IPS DF 4.7 (cell line): ENCODE measurements around the gene EXD2.
"Not testable (repeated sequence)": the region's sequence is repeated elsewhere in the genome, so short reads cannot be mapped to it uniquely, and the experiment has no call there.

Experiments used
- DNase-seq: peaks from one replicate; pipeline ENCODE4 v3.0.0-alpha.2; 2013; ENCODE audit warnings: low spot score; ENCODE audit errors: extremely low read depth

The EXD2 gene

DNA sequence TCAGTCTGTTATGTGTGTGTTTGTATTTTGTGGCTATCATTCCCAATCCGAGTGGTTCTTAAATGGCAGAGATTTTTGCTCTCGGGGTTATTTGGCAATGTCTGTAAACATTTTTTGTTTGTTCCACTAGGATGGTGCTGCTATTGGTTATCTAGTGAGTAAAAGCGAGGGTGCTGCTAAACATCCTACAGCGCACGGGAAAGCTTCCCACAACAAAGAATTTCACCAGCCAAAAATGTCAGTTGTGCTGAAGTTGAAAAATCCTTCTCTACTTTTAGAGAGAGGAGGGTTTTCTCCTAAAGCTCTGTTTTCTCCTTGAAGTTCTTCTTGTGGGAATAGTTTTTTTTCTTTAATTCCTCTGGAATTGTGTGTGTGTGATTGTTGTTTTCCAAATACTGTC is 2.4 kb downstream of the EXD2 start:
- no peak for DNase-seq

- DNase-seq: no peak
Observed at GRCh38 chr14:69199786-69200185, 8.5 kb downstream of the EXD2 start.

DNA sequence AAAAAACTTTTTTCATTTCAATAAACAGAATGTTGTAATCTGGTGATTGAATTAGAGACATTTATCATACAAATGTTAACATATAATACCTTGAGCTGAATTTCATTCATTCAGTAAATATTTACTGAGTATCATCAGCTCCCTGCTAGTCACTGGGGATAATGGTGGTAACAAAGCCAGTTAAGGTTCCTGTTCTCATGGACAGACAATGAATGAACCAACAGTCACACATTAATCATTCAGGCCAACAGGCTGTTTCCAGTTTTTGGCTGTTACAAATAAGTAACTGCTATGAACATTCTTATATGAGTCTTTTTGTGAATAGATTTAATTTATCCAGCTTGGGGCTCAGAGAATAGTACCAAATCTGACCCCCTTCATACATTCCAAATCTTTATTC is 13.5 kb downstream of the EXD2 start:
- DNase-seq: no peak

GRCh38 chr14:69207435-69208041 is 16.2 kb downstream of the EXD2 start:
- DNase-seq: no peak

DNA sequence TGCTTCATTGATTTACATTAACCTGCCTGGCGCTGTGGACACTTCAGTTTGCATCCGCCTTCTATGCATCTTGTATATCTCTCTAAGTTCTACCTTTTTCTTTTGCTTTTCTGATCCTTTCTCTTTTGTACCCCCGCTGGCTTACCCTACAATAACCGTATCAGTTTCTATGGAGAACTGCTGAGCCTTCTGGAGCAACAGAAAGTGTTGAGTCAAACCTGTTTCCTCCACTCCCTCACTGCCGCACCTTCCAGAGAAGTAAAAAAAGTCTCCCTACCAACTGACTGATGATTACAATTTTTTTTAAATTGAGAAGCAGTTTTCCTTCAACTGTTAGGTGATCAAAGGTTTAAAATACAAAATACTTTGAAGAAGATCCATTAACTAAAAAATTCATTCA is 17.4 kb downstream of the EXD2 start:
- no peak for DNase-seq

DNA sequence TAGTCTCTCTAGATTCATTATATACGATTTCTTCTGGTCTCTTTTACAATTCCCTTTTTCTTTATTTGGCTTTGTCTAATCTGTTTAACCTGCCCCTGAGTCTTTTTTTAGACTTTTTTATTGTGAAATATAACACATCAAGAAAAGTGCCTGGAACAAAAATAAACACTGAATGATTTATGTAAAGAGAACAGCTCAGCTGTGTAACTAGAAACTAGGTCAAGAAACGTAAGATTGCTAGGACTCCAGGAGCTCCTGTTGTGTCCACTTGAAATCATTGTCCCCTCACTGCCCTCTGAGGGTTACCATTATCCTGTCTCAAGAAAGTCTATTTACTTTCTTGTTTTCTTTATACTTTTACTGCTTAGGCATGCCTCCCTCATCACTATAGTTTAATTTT is 23.1 kb downstream of the EXD2 start:
- DNase-seq: no peak

DNA sequence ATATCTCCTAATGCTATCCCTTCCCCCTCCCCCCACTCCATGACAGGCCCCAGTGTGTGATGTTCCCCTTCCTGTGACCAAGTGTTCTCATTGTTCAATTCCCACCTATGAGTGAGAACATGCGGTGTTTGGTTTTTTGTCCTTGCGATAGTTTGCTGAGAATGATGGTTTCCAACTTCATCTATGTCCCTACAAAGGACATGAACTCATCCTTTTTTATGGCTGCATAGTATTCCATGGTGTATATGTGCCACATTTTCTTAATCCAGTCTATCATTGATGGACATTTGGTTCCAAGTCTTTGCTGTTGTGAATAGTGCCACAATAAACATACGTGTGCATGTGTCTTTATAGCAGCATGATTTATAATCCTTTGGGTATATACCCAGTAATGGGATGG is 26.4 kb downstream of the EXD2 start:
- not testable (repeated sequence) for DNase-seq

DNA sequence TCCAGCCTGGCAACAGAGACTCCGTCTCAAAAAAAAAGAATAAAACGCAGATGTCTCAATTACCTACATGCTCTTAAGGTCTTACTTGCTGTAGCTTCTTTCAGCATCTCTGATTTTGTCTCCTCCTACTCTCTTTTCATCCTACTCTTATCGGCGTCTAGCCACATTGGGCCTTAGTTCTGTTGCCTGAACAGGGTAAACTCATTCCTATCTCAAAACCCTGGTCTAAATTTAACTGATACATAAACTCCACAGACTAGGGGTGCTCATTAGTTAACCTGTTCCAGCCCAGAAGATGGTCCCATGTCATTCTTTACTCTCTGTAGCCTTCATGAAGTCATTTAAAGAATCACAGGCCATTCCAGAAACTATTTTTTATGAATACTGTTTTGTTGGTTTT is 33.6 kb downstream of the EXD2 start:
- DNase-seq: no peak

DNA sequence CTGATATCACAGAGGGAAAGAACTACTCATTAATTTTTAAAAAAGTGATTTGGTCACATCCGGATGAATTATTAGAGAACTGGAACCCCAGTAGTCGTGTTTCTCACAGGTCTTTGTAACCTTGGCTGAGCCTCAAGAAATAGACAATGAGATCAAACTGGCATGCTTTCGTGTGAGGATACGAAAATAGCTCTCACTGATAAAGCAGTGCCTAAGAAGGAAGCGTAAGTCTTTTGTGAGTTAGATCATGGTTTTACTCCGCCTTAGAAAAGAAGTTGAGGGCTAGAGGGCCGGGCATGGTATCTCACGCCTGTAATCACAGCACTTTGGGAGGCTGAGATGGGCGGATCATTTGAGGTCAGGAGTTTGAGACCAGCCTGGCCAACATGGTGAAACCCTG is 34.9 kb downstream of the EXD2 start:
- DNase-seq: no peak

GRCh38 chr14:69226736-69227135 is 35.4 kb downstream of the EXD2 start:
- no peak for DNase-seq

GRCh38 chr14:69231486-69231885 is 40.2 kb downstream of the EXD2 start:
- no peak for DNase-seq

DNA sequence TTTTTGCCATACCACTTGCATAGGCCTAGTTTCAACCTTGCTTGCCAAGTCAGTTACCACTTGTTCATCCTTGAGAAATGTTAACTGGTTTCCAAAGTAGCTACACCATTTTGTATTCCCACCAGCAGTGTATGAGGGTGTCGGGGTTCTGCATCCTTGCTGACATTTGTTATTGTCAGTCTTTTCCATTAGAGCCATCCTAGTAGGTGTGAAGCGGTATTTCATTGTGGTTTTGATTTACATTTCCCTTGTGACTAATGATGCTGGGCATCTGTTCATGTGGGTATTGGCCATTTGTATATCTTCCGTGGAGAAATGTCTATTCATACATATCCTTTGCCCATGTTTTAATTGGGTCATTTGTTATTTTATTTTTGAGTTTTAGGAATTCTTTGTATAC is 41.1 kb downstream of the EXD2 start:
- no peak for DNase-seq

- no peak for DNase-seq
Observed at GRCh38 chr14:69234106-69234505, 42.8 kb downstream of the EXD2 start.

DNA sequence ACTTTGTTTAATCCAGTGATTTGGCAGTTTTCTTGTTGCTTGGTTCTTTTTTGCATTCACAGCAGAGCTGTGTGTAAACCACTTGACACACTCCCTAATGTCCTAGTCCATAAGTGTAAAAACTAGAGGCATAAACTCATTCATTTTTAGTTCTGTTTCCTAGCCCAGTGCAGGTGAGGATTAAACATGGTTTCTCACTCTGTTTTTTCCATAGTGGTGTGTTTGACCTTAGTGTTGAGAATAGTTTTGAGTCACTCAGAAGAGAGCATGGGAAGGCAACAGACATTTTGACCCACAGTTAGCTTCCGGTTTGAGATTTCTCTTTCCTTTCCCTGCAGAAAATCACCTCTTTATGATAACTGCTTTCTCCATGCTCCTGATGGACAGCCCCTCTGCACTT is 44.4 kb downstream of the EXD2 start:
- no peak for DNase-seq

DNA sequence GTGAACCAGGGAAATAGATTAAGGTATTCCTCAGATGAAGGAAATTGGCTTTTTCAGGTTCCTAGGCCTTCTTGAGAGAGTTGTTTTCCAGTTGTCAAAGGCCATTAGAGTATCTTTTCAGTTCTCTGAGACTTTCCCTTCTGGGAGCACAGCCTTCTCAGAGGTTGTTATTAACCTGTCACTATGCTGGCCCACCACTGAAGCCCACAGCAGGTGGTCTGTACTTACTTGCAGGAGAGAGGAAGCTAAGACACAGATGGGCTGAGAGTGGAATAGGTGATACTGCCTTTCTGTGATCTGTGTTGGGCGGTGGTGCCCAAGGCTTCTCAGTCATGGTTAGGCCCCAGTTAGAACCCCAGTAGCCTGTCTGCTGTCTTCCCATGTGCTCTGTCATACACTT is 45.8 kb downstream of the EXD2 start:
- no peak for DNase-seq

- DNase-seq: no peak
Observed at GRCh38 chr14:69237584-69237983, 46.3 kb downstream of the EXD2 start.

GRCh38 chr14:69238883-69239282 is 47.6 kb downstream of the EXD2 start:
- DNase-seq: no peak

DNA sequence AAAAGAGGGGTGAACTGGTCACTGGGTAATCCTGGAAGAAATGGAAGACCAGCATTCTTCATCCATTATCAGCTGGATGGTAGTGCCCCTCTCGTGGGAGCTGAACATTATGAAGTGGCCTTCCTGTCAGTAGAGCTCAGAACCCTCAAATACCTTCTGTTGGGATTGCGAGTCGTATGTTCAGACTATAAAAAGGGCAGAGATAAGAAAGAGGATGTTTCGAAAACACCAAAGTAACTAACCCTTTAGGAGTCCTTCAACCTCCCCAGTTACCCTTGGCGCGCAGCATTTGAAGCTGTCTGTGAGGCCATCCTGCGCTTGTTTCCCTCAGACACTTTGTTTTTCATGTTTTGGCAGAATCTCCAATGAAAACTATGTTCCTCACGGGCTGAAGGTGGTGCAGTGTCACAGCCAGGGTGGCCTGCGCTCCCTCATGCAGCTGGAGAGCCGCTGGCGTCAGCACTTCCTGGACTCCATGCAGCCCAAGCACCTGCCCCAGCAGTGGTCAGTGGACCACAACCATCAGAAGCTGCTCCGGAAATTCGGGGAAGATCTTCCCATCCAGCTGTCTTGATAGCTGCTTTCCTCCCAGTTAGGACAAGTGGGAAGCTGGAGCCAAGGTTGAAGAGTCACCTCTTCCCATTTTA is 49.4 kb downstream of the EXD2 start:
- no peak for DNase-seq

DNA sequence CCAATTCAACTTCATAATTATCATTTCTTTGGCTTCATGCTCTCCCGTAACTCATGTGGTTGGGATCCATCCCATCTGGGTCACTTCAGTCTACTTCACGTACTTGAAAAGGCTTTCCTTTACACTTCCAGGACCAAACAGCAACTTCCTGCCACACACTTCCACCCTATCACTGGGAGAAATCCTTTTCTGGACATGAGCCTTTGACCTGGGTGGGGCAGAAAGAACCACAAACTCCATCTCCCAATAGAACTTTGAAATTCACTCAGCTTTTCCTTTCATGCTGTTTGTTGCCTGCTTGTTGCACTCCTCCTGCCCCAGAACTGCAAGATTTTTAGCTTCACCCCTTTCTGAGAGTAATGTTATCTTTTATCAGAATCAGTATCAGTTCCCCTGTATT is 50.3 kb downstream of the EXD2 start:
- DNase-seq: no peak

DNA sequence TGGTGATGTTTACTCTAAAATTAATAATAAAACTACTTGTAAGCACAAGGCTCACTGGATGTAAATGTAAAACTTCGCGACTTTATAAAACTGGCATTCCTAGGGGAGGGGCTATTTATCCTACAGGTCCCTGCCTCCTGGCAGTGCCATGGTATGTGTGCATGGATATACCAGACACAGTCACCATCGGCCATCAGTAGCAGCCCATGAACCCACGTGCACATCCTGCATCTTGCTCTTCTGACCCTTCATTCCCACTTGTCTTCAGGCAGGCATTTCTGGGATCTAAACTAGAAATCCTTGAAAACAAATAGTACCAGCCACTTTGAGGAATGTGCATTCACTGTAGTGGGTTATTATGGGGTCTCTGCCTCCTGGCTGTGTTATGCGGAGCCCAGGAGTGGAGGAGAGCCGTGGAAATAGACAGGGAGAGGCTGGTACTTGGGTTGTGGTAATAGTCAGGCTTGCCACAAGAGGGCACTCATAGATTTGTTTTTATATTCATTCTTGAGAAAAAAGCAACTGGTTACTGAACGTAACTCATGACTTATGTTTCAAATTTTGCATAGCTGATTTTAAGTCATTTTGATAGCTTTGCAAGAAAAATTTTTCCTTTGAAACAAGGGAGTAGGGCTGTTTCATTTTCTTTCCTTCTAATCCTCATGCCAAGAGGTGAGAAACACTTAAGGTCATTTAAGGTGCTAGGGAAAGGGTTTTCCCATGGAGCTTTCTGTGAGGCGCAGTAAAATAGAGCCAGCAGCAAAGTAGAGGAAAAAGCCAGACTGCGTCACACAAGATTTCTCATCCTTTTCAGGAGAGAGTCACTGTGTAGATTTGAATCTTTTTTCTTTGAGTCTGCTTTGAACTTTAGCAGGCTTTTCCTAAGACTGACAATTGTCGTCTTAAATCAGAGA is 51.3 kb downstream of the EXD2 start:
- DNase-seq: peak; percentile 60

- DNase-seq: no peak
Observed at GRCh38 chr14:69244946-69245345, 53.6 kb downstream of the EXD2 start.

DNA sequence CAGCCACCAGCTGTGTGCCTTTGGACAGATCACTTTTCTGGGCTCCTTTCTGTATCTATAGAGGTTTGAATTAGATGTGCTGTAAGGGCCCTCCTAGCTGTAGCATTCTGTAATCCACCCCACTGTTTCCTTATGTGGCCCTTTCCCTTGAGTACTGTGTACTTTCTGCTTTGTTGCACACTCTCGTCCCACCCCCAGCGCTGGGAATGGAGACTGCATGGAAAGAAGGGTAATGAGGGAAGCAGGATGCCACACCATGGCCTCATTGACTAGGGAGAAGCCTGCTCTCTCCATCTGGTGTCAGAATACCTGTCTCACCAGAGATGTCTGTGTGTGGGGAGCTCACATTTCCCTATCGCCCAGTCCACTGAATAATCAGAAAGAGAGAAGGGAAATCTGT is 55.0 kb downstream of the EXD2 start:
- DNase-seq: no peak
